ENCODE data around the gene SMPX.

DNA sequence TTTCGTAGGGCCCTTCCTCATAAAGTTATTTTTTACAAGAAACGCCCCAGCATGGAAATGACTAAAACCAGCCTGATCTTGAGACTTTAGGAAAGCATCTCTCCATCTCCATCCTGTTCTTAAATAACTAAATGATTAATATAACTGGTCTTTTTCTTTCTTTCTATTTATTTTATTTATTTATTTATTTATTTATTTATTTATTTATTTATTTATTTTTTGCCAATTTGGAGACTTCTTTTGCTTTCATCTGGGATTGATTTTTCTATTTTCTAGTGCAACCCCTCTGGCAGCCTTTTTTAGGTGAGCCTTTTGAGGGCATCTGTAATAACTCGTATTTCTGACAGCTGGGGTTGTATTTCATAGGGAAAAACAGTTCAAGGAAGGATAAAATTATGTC is 98.6 kb downstream of the SMPX start:
- TF ChIP-seq RXRA (IDR thresholded peaks at IDR 0.05; ENCODE audit: borderline replicate concordance, low read depth) = no peak
- TF ChIP-seq, protein P1, sequence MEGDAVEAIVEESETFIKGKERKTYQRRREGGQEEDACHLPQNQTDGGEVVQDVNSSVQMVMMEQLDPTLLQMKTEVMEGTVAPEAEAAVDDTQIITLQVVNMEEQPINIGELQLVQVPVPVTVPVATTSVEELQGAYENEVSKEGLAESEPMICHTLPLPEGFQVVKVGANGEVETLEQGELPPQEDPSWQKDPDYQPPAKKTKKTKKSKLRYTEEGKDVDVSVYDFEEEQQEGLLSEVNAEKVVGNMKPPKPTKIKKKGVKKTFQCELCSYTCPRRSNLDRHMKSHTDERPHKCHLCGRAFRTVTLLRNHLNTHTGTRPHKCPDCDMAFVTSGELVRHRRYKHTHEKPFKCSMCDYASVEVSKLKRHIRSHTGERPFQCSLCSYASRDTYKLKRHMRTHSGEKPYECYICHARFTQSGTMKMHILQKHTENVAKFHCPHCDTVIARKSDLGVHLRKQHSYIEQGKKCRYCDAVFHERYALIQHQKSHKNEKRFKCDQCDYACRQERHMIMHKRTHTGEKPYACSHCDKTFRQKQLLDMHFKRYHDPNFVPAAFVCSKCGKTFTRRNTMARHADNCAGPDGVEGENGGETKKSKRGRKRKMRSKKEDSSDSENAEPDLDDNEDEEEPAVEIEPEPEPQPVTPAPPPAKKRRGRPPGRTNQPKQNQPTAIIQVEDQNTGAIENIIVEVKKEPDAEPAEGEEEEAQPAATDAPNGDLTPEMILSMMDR (IDR thresholded peaks at IDR 0.05) = no peak
- no peak for TF ChIP-seq RFX5 (IDR thresholded peaks at IDR 0.05; ENCODE audit: low read length)
- TF ChIP-seq, protein P2, sequence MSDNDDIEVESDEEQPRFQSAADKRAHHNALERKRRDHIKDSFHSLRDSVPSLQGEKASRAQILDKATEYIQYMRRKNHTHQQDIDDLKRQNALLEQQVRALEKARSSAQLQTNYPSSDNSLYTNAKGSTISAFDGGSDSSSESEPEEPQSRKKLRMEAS (IDR thresholded peaks at IDR 0.05; ENCODE audit: low read depth) = no peak
- TF ChIP-seq POLR2AphosphoS5 (IDR thresholded peaks at IDR 0.05; ENCODE audit: low read depth, low read length) = no peak
- TF ChIP-seq JUND (IDR thresholded peaks at IDR 0.05) = no peak
- TF ChIP-seq EP300 (IDR thresholded peaks at IDR 0.05; ENCODE audit: borderline replicate concordance in 1 of 2, low read depth in 1 of 2, low read length in 1 of 2) = no peak
- TF ChIP-seq TAF1 (IDR thresholded peaks at IDR 0.05; ENCODE audit: borderline replicate concordance, low read depth, low read length) = no peak
